Embryonic facial prominence (tissue), 1 donor: ENCODE results near the gene MIEF1.
"Not testable (repeated sequence)": the region's sequence is repeated elsewhere in the genome, so short reads cannot be mapped to it uniquely, and the experiment has no call there.

ENCODE experiments used
- DNase-seq: peaks from one replicate; pipeline ENCODE4 v3.0.0-alpha.2; 2016; ENCODE audit errors: extremely low spot score

Gene MIEF1

GRCh38 chr22:39512026-39512425 is 9.9 kb downstream of the MIEF1 start:
- DNase-seq: no peak

GRCh38 chr22:39513791-39514190 is 11.7 kb downstream of the MIEF1 start:
- no peak for DNase-seq

GRCh38 chr22:39514373-39514973 is 12.4 kb downstream of the MIEF1 start:
- DNase-seq: no peak

- no peak for DNase-seq
Measured at GRCh38 chr22:39515266-39516050, 13.4 kb downstream of the MIEF1 start.

GRCh38 chr22:39517470-39517869 is 15.4 kb downstream of the MIEF1 start:
- DNase-seq: no peak

GRCh38 chr22:39518144-39518786 is 16.2 kb downstream of the MIEF1 start:
- no peak for DNase-seq

- no peak for DNase-seq
Measured at GRCh38 chr22:39518996-39519680, 17.0 kb downstream of the MIEF1 start.

GRCh38 chr22:39519681-39520225 is 17.7 kb downstream of the MIEF1 start:
- peak; percentile 99 for DNase-seq

- DNase-seq: peak; percentile 85
Measured at GRCh38 chr22:39520226-39521105, 18.4 kb downstream of the MIEF1 start, which contains the start of gene ATF4. Gene ATF4 (plus strand): TSS chr22:39520562. CDS start chr22:39521446, 884 bp downstream.

- DNase-seq: not testable (repeated sequence)
Measured at GRCh38 chr22:39521106-39521885, 19.2 kb downstream of the MIEF1 start.

GRCh38 chr22:39522091-39522490 is 20.0 kb downstream of the MIEF1 start:
- not testable (repeated sequence) for DNase-seq

- no peak for DNase-seq
Measured at GRCh38 chr22:39522567-39523300, 20.6 kb downstream of the MIEF1 start.

- no peak for DNase-seq
Measured at GRCh38 chr22:39524089-39524752, 22.1 kb downstream of the MIEF1 start.

GRCh38 chr22:39524753-39525657 is 22.9 kb downstream of the MIEF1 start:
- no peak for DNase-seq

GRCh38 chr22:39525658-39525975 is 23.5 kb downstream of the MIEF1 start:
- no peak for DNase-seq

- DNase-seq: no peak
Measured at GRCh38 chr22:39526736-39527171, 24.7 kb downstream of the MIEF1 start.

- DNase-seq: no peak
Measured at GRCh38 chr22:39527481-39527961, 25.4 kb downstream of the MIEF1 start.
